Breast epithelium (tissue), 3 donors: ENCODE data around the gene NRL.

ENCODE experiments used
- CTCF ChIP-seq, 3 donors: fragments of 450-650 bp; IDR thresholded peaks; one replicate each; pipeline ENCODE4 v1.5.1; 2016 to 2017; ENCODE audit warnings: antibody characterized with exemption in 3 of 3, mild to moderate bottlenecking in 3 of 3, moderate library complexity in 3 of 3
- POLR2A ChIP-seq: fragments of 450-650 bp; IDR thresholded peaks from one replicate; pipeline ENCODE4 v1.6.1; 2016; ENCODE audit warnings: antibody characterized with exemption, mild to moderate bottlenecking, moderate library complexity
- POLR2AphosphoS5 ChIP-seq, 3 donors: sonication (generic); formaldehyde crosslinking; IDR thresholded peaks; one replicate each; pipeline ENCODE4 v1.6.1; 2017; ENCODE audit warnings: antibody characterized with exemption in 3 of 3

- TF ChIP-seq POLR2A (no peak), CTCF (IDR thresholded peaks at IDR 0.05) (no peak), POLR2AphosphoS5 (IDR thresholded peaks at IDR 0.05) (no peak)
Measured at GRCh38 chr14:24113379-24113800, 1.4 kb downstream of the NRL start.
